Calu3 (cell line): ENCODE data around the gene SLC47A2. TPM values are rescaled to one million over a fixed set of nuclear protein-coding genes. Genes with fewer than 3 reads are reported as not detected.

ENCODE experiments used
- BruUV-seq: library from RNA; stranded (reverse); fragments of 400-500 nt; replicated peaks from 2 replicates; lab custom pipeline; 2021; lab: Mats Ljungman, UMichigan
- CTCF ChIA-PET: fragments of 300-600 bp; sonication (Branson Sonifier 250); formaldehyde crosslinking; loops from one replicate; lab custom pipeline; 2022; ENCODE audit warnings: antibody characterized with exemption; lab: Charles Lee
- DNase-seq: peaks from one replicate; pipeline ENCODE4 v3.0.0; 2022
- H3K27ac Mint-ChIP-seq: one replicate; pipeline ENCODE4 v1.8.0; 2022; ENCODE audit warnings: mixed read lengths; ENCODE audit not compliant: unreplicated experiment
- H3K27me3 Mint-ChIP-seq: one replicate; pipeline ENCODE4 v1.8.0; 2022; ENCODE audit warnings: mixed read lengths; ENCODE audit not compliant: unreplicated experiment
- H3K36me3 Mint-ChIP-seq: one replicate; pipeline ENCODE4 v1.8.0; 2022; ENCODE audit warnings: mild to moderate bottlenecking, moderate library complexity, mixed read lengths; ENCODE audit not compliant: insufficient read depth, unreplicated experiment
- H3K4me1 Mint-ChIP-seq: one replicate; pipeline ENCODE4 v1.8.0; 2022; ENCODE audit warnings: mild to moderate bottlenecking, low read depth, mixed read lengths; ENCODE audit not compliant: unreplicated experiment
- H3K4me3 Mint-ChIP-seq: one replicate; pipeline ENCODE4 v1.8.0; 2022; ENCODE audit warnings: mild to moderate bottlenecking, low read depth, moderate library complexity, mixed read lengths; ENCODE audit not compliant: unreplicated experiment
- H3K9me3 Mint-ChIP-seq: one replicate; pipeline ENCODE4 v1.8.0; 2022; ENCODE audit warnings: low read depth, mixed read lengths; ENCODE audit not compliant: unreplicated experiment
- CTCF ChIP-seq: fragments of 200-600 bp; IDR thresholded peaks from one replicate; pipeline ENCODE4 v1.8.0; 2022; ENCODE audit warnings: antibody characterized with exemption; ENCODE audit not compliant: unreplicated experiment
- intact Hi-C: fragments of 100-400 bp; cut with micrococcal nuclease; formaldehyde crosslinking; loops from one replicate; pipeline ENCODE4 v1.10.0; 2022; ENCODE audit not compliant: unreplicated experiment
- total RNA-seq: library from RNA; stranded (reverse); gene quantifications from 2 replicates; pipeline ENCODE4 v1.2.3, GENCODE V29; 2022

The SLC47A2 gene
- total RNA-seq, 1 experiment from 2014 or later = not detected

GRCh38 chr17:19641687-19642372 is 74.6 kb downstream of the SLC47A2 start:
- Mint-ChIP-seq H3K9me3 (no peaks in the 10 kb centered on the region), H3K27ac (no peak overlapping the region), H3K4me3 (no peak overlapping the region), H3K36me3 (no peaks in the 10 kb centered on the region), H3K27me3 (no peaks in the 10 kb centered on the region), H3K4me1 (peaks cover 14% of the 10 kb centered on the region)
- intact Hi-C loops = loop anchor here (10.0 kb wide), 1 partner anchor 127 kb away; no protein-coding TSS in a partner anchor
- CTCF ChIA-PET = no interaction called here
- DNase-seq = no peak
- no peak for TF ChIP-seq CTCF
- BruUV-seq = no TSS peak

- no peaks in the 10 kb centered on the region for H3K36me3 Mint-ChIP-seq
These were observed 84.5 kb downstream of the SLC47A2 start for GRCh38 chr17:19631905-19632304.

GRCh38 chr17:19630661-19631060 is 85.7 kb downstream of the SLC47A2 start:
- H3K4me1 Mint-ChIP-seq = no peaks in the 10 kb centered on the region
- H3K27ac Mint-ChIP-seq = no peak overlapping the region
- H3K27me3 Mint-ChIP-seq = no peaks in the 10 kb centered on the region
- CTCF ChIA-PET = no interaction called here
- H3K4me3 Mint-ChIP-seq = no peak overlapping the region
- DNase-seq = no peak
- no peak for TF ChIP-seq CTCF
- no peaks in the 10 kb centered on the region for H3K9me3 Mint-ChIP-seq
- intact Hi-C loops = no loop called here
- no TSS peak for BruUV-seq
- no peaks in the 10 kb centered on the region for H3K36me3 Mint-ChIP-seq

More at GRCh38 chr17:19631905-19632304, 84.5 kb downstream of the SLC47A2 start:
- intact Hi-C loops = no loop called here
- DNase-seq = no peak
- no TSS peak for BruUV-seq
- Mint-ChIP-seq H3K27ac (no peak overlapping the region), H3K4me3 (no peak overlapping the region), H3K27me3 (no peaks in the 10 kb centered on the region), H3K4me1 (no peaks in the 10 kb centered on the region), H3K9me3 (no peaks in the 10 kb centered on the region)
- CTCF ChIA-PET = no interaction called here
- TF ChIP-seq CTCF = no peak

- no peak for DNase-seq
- CTCF ChIA-PET = no interaction called here
These were observed 86.3 kb downstream of the SLC47A2 start for GRCh38 chr17:19630035-19630434.

More at GRCh38 chr17:19630035-19630434, 86.3 kb downstream of the SLC47A2 start:
- H3K27ac Mint-ChIP-seq = no peak overlapping the region
- H3K9me3 Mint-ChIP-seq = no peaks in the 10 kb centered on the region
- H3K4me1 Mint-ChIP-seq = no peaks in the 10 kb centered on the region
- no peak for TF ChIP-seq CTCF
- intact Hi-C loops = no loop called here
- H3K27me3 Mint-ChIP-seq = no peaks in the 10 kb centered on the region
- no TSS peak for BruUV-seq
- no peaks in the 10 kb centered on the region for H3K36me3 Mint-ChIP-seq
- no peak overlapping the region for H3K4me3 Mint-ChIP-seq
